ENCODE results near the gene PPIL6. TPM values are rescaled to one million over a fixed set of nuclear protein-coding genes. Genes with fewer than 3 reads are reported as not detected.

PPIL6 gene
- polyA plus RNA-seq, 6 donors from 2014 or later: 1.1 to 3.9 (median 2.4) TPM

GRCh38 chr6:109477184-109477583 is 36.8 kb upstream of the PPIL6 start:
- Mint-ChIP-seq H3K4me3 (peak overlapping the region; percentile 81 to 97 (median 88)), H3K27me3 (no peaks in the 10 kb centered on the region), H3K4me1 (peaks cover 62 to 88% (median 73%) of the 10 kb centered on the region in 3 donors), H3K36me3 (peaks cover 34 to 50% of the 10 kb centered on the region in 2 donors), H3K27ac (peak overlapping the region in 5 of 6 donors; percentile 70 to 96 (median 93)), H3K9me3 (peaks cover 0 to 1% (median 0%) of the 10 kb centered on the region in 7 donors)
- DNase-seq (no peak), ATAC-seq (ENCODE audit: low read depth in 2 of 2) (no peak)

GRCh38 chr6:109475625-109476024 is 35.2 kb upstream of the PPIL6 start:
- Mint-ChIP-seq H3K36me3 (peaks cover 22 to 51% of the 10 kb centered on the region in 2 donors), H3K4me3 (peak overlapping the region in 2 of 8 donors; percentile 16 to 39), H3K27ac (peak overlapping the region in 3 of 6 donors; percentile 44 to 93 (median 60)), H3K4me1 (peaks cover 61 to 87% (median 74%) of the 10 kb centered on the region in 3 donors), H3K27me3 (no peaks in the 10 kb centered on the region), H3K9me3 (peaks cover 0 to 1% (median 0%) of the 10 kb centered on the region in 7 donors)
- no peak for ATAC-seq (ENCODE audit: low read depth in 2 of 2)
- DNase-seq: no peak

DNA sequence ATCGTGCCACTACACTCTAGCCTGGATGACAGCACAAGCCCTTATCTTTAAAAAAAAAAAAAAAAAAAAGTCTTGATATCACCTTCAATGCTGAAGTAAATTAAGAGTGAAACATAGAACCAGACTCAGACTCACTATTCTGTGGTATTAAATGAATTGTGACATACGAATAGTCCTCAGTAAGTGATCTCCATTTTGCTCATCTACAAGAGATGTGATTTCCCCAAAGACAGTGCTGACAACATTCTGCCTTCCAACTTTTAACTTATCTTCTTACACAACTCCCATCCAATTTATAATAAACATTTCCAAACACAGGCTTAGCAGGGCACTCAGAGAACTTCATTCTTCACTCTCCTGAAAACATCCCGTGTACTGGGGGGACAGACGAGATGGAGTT is 34.6 kb upstream of the PPIL6 start:
- Mint-ChIP-seq H3K9me3 (peaks cover 0 to 1% (median 0%) of the 10 kb centered on the region in 7 donors), H3K27ac (peak overlapping the region in 3 of 6 donors; percentile 1 to 60 (median 8)), H3K36me3 (peaks cover 25 to 48% of the 10 kb centered on the region in 2 donors)

DNA sequence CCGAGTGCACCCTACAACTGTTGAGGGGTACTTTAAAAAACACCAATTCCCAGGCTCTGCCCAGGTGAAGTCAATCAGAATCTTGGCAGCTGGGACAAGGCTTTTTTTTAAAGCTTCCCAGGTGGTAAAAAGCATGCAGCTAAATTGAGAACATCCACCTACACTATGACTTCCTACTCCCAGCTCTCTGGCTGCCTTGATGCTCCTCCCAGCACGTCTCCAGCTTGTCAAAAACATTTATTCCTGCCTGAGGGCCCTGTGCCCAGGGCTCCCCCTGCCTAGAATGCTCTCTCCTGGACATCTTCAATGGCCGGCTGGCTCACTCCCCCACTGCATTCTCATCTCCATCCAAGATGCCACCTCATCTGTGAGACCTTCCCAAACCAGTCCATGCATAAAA is 32.7 kb upstream of the PPIL6 start:
- peaks cover 52 to 82% (median 63%) of the 10 kb centered on the region in 3 donors for H3K4me1 Mint-ChIP-seq
- peaks cover 27 to 48% of the 10 kb centered on the region in 2 donors for H3K36me3 Mint-ChIP-seq
- DNase-seq (no peak), ATAC-seq (ENCODE audit: low read depth in 2 of 2) (no peak)
- H3K4me3 Mint-ChIP-seq: peak overlapping the region in 5 of 8 donors; percentile 30 to 84 (median 46)
- H3K9me3 Mint-ChIP-seq: peaks cover 0 to 1% (median 0%) of the 10 kb centered on the region in 7 donors
- peak overlapping the region in 5 of 6 donors; percentile 15 to 95 (median 63) for H3K27ac Mint-ChIP-seq
- H3K27me3 Mint-ChIP-seq: no peaks in the 10 kb centered on the region

More for the DNA sequence above, 34.6 kb upstream of the PPIL6 start:
- peaks cover 55 to 87% (median 69%) of the 10 kb centered on the region in 3 donors for H3K4me1 Mint-ChIP-seq
- H3K4me3 Mint-ChIP-seq: peak overlapping the region in 1 of 8 donors; percentile 61
- DNase-seq (no peak), ATAC-seq (ENCODE audit: low read depth in 2 of 2) (no peak)
- H3K27me3 Mint-ChIP-seq: no peaks in the 10 kb centered on the region

DNA sequence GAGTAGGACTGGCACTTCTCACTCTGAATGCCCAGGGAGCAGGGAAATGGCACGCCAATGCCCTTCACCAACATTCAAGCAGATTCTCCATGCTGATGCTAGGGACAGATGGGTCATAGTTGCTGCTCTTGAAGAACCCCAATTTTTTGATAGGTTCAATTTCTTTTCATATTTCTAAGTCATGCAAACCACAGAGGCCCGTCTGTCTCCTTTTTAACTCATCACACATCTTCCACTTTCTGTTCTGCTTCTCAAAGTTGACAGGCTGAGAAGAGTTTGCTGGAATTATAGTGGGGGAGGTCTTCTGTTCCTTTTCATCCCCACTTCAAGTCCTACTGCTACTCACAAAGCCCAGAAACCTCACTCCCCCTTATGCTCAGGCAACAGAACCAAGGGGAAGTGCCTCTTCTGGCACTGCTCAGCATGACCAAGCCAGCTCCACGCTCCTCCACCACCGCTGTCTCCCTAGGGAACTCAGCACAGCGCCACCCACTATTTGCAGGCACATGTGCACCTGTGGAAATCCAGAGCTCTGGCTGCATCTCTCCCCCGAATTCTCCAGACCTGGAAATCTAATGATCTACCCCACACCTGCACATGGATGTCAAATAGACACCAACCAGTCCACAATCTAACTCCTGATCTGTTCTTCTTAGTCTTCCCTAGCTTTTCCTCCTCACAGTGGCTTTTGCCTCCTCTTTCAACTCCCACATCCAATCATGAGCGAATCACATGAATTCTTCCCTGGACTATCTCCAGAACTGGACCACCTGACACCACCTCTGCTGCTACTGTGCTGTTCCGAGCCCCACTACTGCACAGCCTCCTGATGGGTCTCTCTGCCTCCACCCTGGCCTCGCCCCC is 31.9 kb upstream of the PPIL6 start:
- H3K9me3 Mint-ChIP-seq: peaks cover 0 to 1% (median 0%) of the 10 kb centered on the region in 7 donors

GRCh38 chr6:109471105-109471810 is 30.8 kb upstream of the PPIL6 start:
- Mint-ChIP-seq H3K36me3 (peaks cover 32 to 56% of the 10 kb centered on the region in 2 donors), H3K9me3 (peaks cover 0 to 1% (median 0%) of the 10 kb centered on the region in 7 donors), H3K4me3 (peak overlapping the region in 1 of 8 donors; percentile 8), H3K27me3 (no peaks in the 10 kb centered on the region), H3K4me1 (peaks cover 44 to 72% (median 57%) of the 10 kb centered on the region in 3 donors), H3K27ac (peak overlapping the region in 5 of 6 donors; percentile 59 to 92 (median 88))
- no peak for ATAC-seq (ENCODE audit: low read depth in 2 of 2)
- DNase-seq: no peak

More for the DNA sequence above, 31.9 kb upstream of the PPIL6 start:
- DNase-seq: no peak
- peak; percentile 91 to 95 for ATAC-seq (ENCODE audit: low read depth in 2 of 2)
- Mint-ChIP-seq H3K27ac (peak overlapping the region; percentile 63 to 96 (median 83)), H3K27me3 (no peaks in the 10 kb centered on the region), H3K36me3 (peaks cover 32 to 55% of the 10 kb centered on the region in 2 donors), H3K4me3 (peak overlapping the region; percentile 30 to 84 (median 64)), H3K4me1 (peaks cover 50 to 79% (median 63%) of the 10 kb centered on the region in 3 donors)

- Mint-ChIP-seq H3K9me3 (no peaks in the 10 kb centered on the region), H3K4me1 (peaks cover 47 to 73% (median 57%) of the 10 kb centered on the region in 3 donors), H3K27me3 (no peaks in the 10 kb centered on the region), H3K4me3 (peak overlapping the region in 1 of 8 donors; percentile 51), H3K36me3 (peaks cover 41 to 50% of the 10 kb centered on the region in 2 donors), H3K27ac (peak overlapping the region in 3 of 6 donors; percentile 82 to 91 (median 89))
- DNase-seq (no peak), ATAC-seq (ENCODE audit: low read depth in 2 of 2) (no peak)
Measured at GRCh38 chr6:109469591-109470189, 29.3 kb upstream of the PPIL6 start.

DNA sequence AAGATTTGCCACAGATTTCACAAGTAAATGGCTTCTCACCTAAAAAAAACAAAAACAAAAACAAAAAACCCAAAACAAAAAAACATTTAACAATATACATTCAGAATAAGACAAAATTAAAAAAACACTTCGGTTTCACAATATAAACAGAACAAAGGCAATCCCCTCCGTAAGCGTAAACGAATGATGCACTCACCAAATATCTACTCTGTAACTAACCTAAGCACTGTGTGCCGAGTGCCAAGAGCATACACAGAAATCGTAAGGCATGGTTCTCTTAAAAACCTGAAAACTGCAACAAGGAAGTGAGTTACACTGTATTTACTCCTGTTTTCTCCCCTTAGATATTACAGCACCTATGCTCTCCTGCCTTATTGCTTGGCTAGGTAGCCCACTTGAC is 27.3 kb upstream of the PPIL6 start:
- Mint-ChIP-seq H3K4me3 (no peak overlapping the region), H3K4me1 (peaks cover 41 to 70% (median 52%) of the 10 kb centered on the region in 3 donors), H3K27ac (peak overlapping the region in 2 of 6 donors; percentile 41 to 51), H3K27me3 (no peaks in the 10 kb centered on the region), H3K9me3 (no peaks in the 10 kb centered on the region), H3K36me3 (peaks cover 31 to 44% of the 10 kb centered on the region in 2 donors)
- DNase-seq (no peak), ATAC-seq (ENCODE audit: low read depth in 2 of 2) (no peak)

GRCh38 chr6:109466212-109466923 is 25.9 kb upstream of the PPIL6 start:
- DNase-seq (no peak), ATAC-seq (ENCODE audit: low read depth in 2 of 2) (no peak)
- Mint-ChIP-seq H3K4me1 (peaks cover 37 to 66% (median 49%) of the 10 kb centered on the region in 3 donors), H3K36me3 (peaks cover 39 to 42% of the 10 kb centered on the region in 2 donors), H3K9me3 (peaks cover 0 to 2% (median 0%) of the 10 kb centered on the region in 7 donors), H3K4me3 (no peak overlapping the region), H3K27me3 (no peaks in the 10 kb centered on the region), H3K27ac (peak overlapping the region in 2 of 6 donors; percentile 33 to 62)

GRCh38 chr6:109465772-109466171 is 25.3 kb upstream of the PPIL6 start:
- DNase-seq (no peak), ATAC-seq (ENCODE audit: low read depth in 2 of 2) (no peak)
- Mint-ChIP-seq H3K4me3 (no peak overlapping the region), H3K27ac (peak overlapping the region in 3 of 6 donors; percentile 24 to 41 (median 37)), H3K4me1 (peaks cover 33 to 64% (median 44%) of the 10 kb centered on the region in 3 donors), H3K36me3 (peaks cover 39 to 41% of the 10 kb centered on the region in 2 donors), H3K27me3 (no peaks in the 10 kb centered on the region), H3K9me3 (peaks cover 0 to 6% (median 0%) of the 10 kb centered on the region in 7 donors)

DNA sequence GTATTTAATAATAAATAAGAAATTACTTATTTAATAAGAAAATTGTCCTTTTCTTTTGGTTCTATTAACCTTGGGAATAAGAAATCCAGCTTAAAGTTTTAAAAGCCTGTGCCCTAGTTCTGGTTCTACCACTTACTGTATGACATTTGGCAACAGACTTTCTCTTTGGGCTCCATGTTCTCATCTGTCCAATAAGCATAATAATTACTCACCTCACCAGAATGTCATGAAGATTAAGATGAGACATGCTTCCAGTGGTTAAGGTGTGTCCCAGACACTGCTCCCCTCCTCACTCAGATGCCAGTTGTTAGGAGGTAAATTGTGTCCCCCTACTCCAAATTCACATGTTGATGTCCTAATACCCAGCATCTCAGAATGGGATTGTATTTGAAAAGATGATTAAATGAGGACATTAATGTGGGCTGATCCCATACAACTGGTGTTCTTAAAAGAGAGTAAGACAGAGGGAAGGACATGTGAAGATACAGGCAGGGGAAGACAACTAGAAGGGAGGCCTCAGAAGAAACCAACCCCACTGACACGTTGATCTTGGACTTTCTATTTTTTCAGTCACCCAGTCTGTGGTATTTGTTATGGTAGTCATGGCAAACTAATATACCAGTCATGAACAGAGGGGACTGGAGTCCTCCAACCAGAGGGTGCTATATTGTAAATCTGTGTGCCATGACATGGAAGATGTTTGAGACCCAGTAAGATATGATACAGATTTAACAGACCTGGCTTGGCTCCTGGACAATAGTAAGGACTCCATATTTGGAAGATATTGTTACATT is 21.5 kb upstream of the PPIL6 start:
- Mint-ChIP-seq H3K9me3 (peaks cover 0 to 7% (median 0%) of the 10 kb centered on the region in 7 donors), H3K27me3 (no peaks in the 10 kb centered on the region), H3K36me3 (peaks cover 17 to 19% of the 10 kb centered on the region in 2 donors), H3K27ac (peak overlapping the region; percentile 81 to 100 (median 87)), H3K4me3 (no peak overlapping the region), H3K4me1 (peaks cover 43 to 76% (median 52%) of the 10 kb centered on the region in 3 donors)
- DNase-seq (no peak), ATAC-seq (ENCODE audit: low read depth in 2 of 2) (no peak)
